MCF 10A (cell line): ENCODE results near the gene HP1BP3. TPM values are rescaled to one million over a fixed set of nuclear protein-coding genes. Genes with fewer than 3 reads are reported as not detected.
"Not testable (repeated sequence)": the region's sequence is repeated elsewhere in the genome, so short reads cannot be mapped to it uniquely, and the experiment has no call there.

Source experiments
- BruUV-seq: library from RNA; stranded (reverse); fragments of 400-500 nt; replicated peaks from 2 replicates; lab custom pipeline; 2021; lab: Mats Ljungman, UMichigan
- CTCF ChIA-PET: fragments of 300-600 bp; sonication (Branson Sonifier 250); formaldehyde crosslinking; extraction: SDS; loops from one replicate; lab custom pipeline; 2021; ENCODE audit warnings: antibody characterized with exemption, inconsistent platforms; lab: Yijun Ruan, JAX
- POLR2A ChIA-PET: fragments of 300-600, 350-650 bp; sonication (Branson Sonifier 250); formaldehyde crosslinking; extraction: SDS; loops from one replicate; lab custom pipeline; 2020; ENCODE audit warnings: antibody characterized with exemption, inconsistent platforms; lab: Yijun Ruan, JAX
- DNase-seq: peaks from one replicate; pipeline ENCODE4 v3.0.0-alpha.2; 2018; ENCODE audit not compliant: unreplicated experiment
- H3K27ac Mint-ChIP-seq: one replicate; pipeline ENCODE4 v1.8.0; 2022; ENCODE audit warnings: mild to moderate bottlenecking, low read depth, mixed read lengths; ENCODE audit not compliant: unreplicated experiment
- H3K27me3 Mint-ChIP-seq: one replicate; pipeline ENCODE4 v1.8.0; 2022; ENCODE audit warnings: mixed read lengths; ENCODE audit not compliant: insufficient read depth, unreplicated experiment
- H3K36me3 Mint-ChIP-seq: one replicate; pipeline ENCODE4 v1.8.0; 2022; ENCODE audit warnings: mild to moderate bottlenecking, moderate library complexity, mixed read lengths; ENCODE audit not compliant: insufficient read depth, unreplicated experiment
- H3K4me1 Mint-ChIP-seq: one replicate; pipeline ENCODE4 v1.8.0; 2022; ENCODE audit warnings: mixed read lengths; ENCODE audit not compliant: insufficient read depth, unreplicated experiment
- H3K4me3 Mint-ChIP-seq: one replicate; pipeline ENCODE4 v1.8.0; 2022; ENCODE audit warnings: mild to moderate bottlenecking, moderate library complexity, mixed read lengths; ENCODE audit not compliant: unreplicated experiment
- H3K9me3 Mint-ChIP-seq: one replicate; pipeline ENCODE4 v1.8.0; 2022; ENCODE audit warnings: mixed read lengths; ENCODE audit not compliant: unreplicated experiment
- intact Hi-C: fragments of 100-400 bp; cut with micrococcal nuclease; formaldehyde crosslinking; loops from 2 replicates; pipeline ENCODE4 v1.14.1; 2022
- total RNA-seq: library from RNA; stranded (reverse); gene quantifications from 2 replicates; pipeline ENCODE4 v1.2.3, GENCODE V29; 2022
- TF ChIP-seq, protein P1 (sequence below): fragments of 200-600 bp; IDR thresholded peaks from one replicate; pipeline ENCODE4 v1.8.0; 2022; ENCODE audit warnings: antibody characterized with exemption, mild to moderate bottlenecking; ENCODE audit not compliant: unreplicated experiment

Gene HP1BP3
- total RNA-seq, 1 experiment from 2014 or later, result 247 TPM

GRCh38 chr1:20811916-20812315, 24.8 kb upstream of the HP1BP3 start:
- no peak overlapping the region for H3K4me3 Mint-ChIP-seq
- ChIA-PET CTCF (interaction anchor here (0.6 to 0.7 kb wide), 2 partner anchors 19 to 288 kb away, joined by 3 read pairs; no protein-coding TSS in a partner anchor), POLR2A (interaction anchor here (0.7 to 1.6 kb wide), 3 partner anchors 11 to 206 kb away, joined by 3 to 6 read pairs (median 4); partner anchors contain the start of gene HP1BP3)
- H3K27me3 Mint-ChIP-seq, result no peaks in the 10 kb centered on the region
- H3K9me3 Mint-ChIP-seq, result no peaks in the 10 kb centered on the region
- no peak for DNase-seq
- no peak overlapping the region for H3K27ac Mint-ChIP-seq
- TF ChIP-seq, protein P1, sequence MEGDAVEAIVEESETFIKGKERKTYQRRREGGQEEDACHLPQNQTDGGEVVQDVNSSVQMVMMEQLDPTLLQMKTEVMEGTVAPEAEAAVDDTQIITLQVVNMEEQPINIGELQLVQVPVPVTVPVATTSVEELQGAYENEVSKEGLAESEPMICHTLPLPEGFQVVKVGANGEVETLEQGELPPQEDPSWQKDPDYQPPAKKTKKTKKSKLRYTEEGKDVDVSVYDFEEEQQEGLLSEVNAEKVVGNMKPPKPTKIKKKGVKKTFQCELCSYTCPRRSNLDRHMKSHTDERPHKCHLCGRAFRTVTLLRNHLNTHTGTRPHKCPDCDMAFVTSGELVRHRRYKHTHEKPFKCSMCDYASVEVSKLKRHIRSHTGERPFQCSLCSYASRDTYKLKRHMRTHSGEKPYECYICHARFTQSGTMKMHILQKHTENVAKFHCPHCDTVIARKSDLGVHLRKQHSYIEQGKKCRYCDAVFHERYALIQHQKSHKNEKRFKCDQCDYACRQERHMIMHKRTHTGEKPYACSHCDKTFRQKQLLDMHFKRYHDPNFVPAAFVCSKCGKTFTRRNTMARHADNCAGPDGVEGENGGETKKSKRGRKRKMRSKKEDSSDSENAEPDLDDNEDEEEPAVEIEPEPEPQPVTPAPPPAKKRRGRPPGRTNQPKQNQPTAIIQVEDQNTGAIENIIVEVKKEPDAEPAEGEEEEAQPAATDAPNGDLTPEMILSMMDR, result no peak
- BruUV-seq, result no TSS peak
- intact Hi-C loops, result no loop called here
- no peaks in the 10 kb centered on the region for H3K4me1 Mint-ChIP-seq
- peaks cover 53% of the 10 kb centered on the region for H3K36me3 Mint-ChIP-seq

DNA sequence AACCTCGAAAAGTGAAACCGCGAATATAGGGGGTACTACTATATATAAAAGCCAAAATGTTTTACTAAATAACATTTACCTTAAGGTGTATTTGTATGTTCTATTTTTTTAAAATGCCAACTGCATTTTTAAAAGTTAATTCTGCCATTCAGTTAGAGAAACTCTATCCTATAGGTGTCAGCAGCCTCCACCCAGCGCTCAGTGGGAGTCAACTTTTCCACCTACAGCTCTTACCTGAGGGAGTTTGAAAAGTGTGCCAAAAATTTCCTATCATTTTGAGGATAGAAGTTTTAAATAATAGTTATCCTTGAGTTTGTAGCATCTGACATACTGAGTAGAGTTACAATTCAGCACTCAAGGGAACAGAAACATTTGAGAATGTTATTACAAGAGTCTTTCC, 6.1 kb upstream of the HP1BP3 start:
- POLR2A ChIA-PET, result no interaction called here
- no peaks in the 10 kb centered on the region for H3K9me3 Mint-ChIP-seq
- H3K4me1 Mint-ChIP-seq, result peaks cover 2% of the 10 kb centered on the region
- H3K27ac Mint-ChIP-seq, result no peak overlapping the region
- CTCF ChIA-PET, result no interaction called here
- TF ChIP-seq, protein P1, result no peak
- no peak for DNase-seq
- no peaks in the 10 kb centered on the region for H3K27me3 Mint-ChIP-seq
- no peak overlapping the region for H3K4me3 Mint-ChIP-seq
- no TSS peak for BruUV-seq
- intact Hi-C loops, result no loop called here
- H3K36me3 Mint-ChIP-seq, result no peaks in the 10 kb centered on the region

DNA sequence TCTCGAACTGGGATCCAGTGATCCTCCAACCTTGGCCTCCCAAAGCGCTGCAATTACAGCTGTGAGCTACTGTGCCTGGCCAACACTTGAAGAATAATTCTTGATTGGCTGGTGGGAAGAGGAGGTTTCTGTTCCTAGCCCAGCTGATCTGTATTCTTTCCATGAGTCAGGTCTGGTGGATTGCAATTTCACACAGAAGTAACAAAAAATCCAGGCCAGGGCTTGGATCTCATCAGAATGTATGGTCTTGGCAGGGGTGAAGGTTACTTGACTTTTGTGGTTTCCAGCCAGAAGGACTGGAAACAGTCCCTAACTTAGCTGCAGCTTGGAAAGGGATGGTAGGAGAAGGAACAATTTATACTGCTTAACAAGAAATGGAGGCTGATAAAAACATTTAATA, 5.1 kb upstream of the HP1BP3 start:
- Mint-ChIP-seq H3K36me3 (peaks cover 6% of the 10 kb centered on the region), H3K9me3 (no peaks in the 10 kb centered on the region), H3K4me3 (no peak overlapping the region), H3K4me1 (peaks cover 10% of the 10 kb centered on the region), H3K27ac (no peak overlapping the region), H3K27me3 (no peaks in the 10 kb centered on the region)
- intact Hi-C loops, result no loop called here
- ChIA-PET POLR2A (no interaction called here), CTCF (no interaction called here)
- BruUV-seq, result no TSS peak
- no peak for DNase-seq
- TF ChIP-seq, protein P1, result no peak

DNA sequence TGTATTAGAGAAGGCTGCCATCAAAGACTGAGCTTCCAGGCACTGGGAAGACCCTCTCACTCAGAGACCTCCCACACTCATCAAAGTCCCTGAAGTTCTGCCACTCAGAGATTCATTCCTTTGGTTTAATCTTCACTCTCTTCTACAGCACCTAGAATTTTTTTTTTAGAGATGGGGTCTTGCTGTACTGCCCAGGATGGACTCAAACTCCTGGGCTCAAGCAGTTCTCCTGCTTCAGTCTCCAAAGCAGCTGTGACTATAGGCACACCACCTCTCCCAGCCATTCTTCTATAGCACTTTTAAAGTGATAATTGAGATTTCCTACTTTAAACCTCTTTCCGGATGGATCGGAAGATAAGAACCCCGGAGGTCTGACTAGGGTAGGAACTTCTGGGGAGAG, 3.7 kb upstream of the HP1BP3 start:
- Mint-ChIP-seq H3K9me3 (no peaks in the 10 kb centered on the region), H3K27ac (no peak overlapping the region), H3K27me3 (no peaks in the 10 kb centered on the region), H3K4me1 (peaks cover 10% of the 10 kb centered on the region), H3K36me3 (peaks cover 13% of the 10 kb centered on the region), H3K4me3 (no peak overlapping the region)
- BruUV-seq, result no TSS peak
- ChIA-PET CTCF (interaction anchor here (0.5 kb wide), 1 partner anchor 94 kb away, joined by 3 read pairs; no protein-coding TSS in a partner anchor), POLR2A (interaction anchor here (0.5 to 1.1 kb wide), 4 partner anchors 9 to 180 kb away, joined by 3 to 4 read pairs (median 3); no protein-coding TSS in a partner anchor)
- TF ChIP-seq, protein P1, result no peak
- intact Hi-C loops, result no loop called here
- DNase-seq, result no peak

DNA sequence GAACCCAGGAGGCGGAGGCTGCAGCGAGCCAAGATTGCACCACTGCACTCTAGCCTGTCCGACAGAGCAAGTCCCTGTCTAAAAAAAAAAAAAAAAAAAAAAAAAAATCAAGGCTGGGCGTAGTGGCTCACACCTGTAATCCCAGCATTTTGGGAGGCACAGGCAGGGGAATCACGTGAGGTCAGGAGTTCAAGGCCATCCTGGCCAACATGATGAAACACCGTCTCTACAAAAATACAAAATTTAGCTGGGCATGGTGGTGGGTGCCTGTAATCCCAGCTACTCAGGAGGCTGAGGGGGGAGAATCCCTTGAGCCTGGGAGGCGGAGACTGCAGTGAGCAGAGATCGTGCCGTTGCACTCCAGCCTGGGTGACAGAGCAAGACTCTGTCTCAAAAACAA, 2.5 kb upstream of the HP1BP3 start:
- POLR2A ChIA-PET, DNase-seq, BruUV-seq, H3K4me1 Mint-ChIP-seq, H3K9me3 Mint-ChIP-seq, H3K4me3 Mint-ChIP-seq, H3K27ac Mint-ChIP-seq, H3K27me3 Mint-ChIP-seq: not testable (repeated sequence)
- CTCF ChIA-PET, result interaction anchor here (0.6 kb wide), 2 partner anchors 18 to 84 kb away, joined by 3 to 4 read pairs; no protein-coding TSS in a partner anchor
- intact Hi-C loops, result loop anchor here (5.0 kb wide), 1 partner anchor 408 kb away; no protein-coding TSS in a partner anchor
- peaks cover 13% of the 10 kb centered on the region for H3K36me3 Mint-ChIP-seq
